Measurements from ENCODE around the gene FBXO34.

The FBXO34 gene

GRCh38 chr14:55243813-55244212 lies 27.4 kb upstream of the FBXO34 start:
- H3K27ac ChIP-seq = no peak overlapping the region
- no peak overlapping the region for H3K4me3 ChIP-seq (ENCODE audit: low read depth, low read length)
- no peaks in the 10 kb centered on the region for H3K36me3 ChIP-seq (replicated peaks)
- H3K27me3 ChIP-seq (replicated peaks) = no peaks in the 10 kb centered on the region
- TF ChIP-seq, protein P1, sequence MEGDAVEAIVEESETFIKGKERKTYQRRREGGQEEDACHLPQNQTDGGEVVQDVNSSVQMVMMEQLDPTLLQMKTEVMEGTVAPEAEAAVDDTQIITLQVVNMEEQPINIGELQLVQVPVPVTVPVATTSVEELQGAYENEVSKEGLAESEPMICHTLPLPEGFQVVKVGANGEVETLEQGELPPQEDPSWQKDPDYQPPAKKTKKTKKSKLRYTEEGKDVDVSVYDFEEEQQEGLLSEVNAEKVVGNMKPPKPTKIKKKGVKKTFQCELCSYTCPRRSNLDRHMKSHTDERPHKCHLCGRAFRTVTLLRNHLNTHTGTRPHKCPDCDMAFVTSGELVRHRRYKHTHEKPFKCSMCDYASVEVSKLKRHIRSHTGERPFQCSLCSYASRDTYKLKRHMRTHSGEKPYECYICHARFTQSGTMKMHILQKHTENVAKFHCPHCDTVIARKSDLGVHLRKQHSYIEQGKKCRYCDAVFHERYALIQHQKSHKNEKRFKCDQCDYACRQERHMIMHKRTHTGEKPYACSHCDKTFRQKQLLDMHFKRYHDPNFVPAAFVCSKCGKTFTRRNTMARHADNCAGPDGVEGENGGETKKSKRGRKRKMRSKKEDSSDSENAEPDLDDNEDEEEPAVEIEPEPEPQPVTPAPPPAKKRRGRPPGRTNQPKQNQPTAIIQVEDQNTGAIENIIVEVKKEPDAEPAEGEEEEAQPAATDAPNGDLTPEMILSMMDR (IDR thresholded peaks at IDR 0.05; ENCODE audit: low read depth, low read length, missing control alignments) = no peak
- DNase-seq = no peak
- in situ Hi-C loops (cut with HindIII; ENCODE audit: low pct_ligation_motif_present, low sequenced_read_pairs) = no loop called here

GRCh38 chr14:55245657-55246268 lies 25.5 kb upstream of the FBXO34 start:
- TF ChIP-seq, protein P1 (IDR thresholded peaks at IDR 0.05; ENCODE audit: low read depth, low read length, missing control alignments) = peak; percentile 72
- Histone ChIP-seq H3K27ac (no peak overlapping the region), H3K36me3 (replicated peaks) (no peaks in the 10 kb centered on the region), H3K27me3 (replicated peaks) (no peaks in the 10 kb centered on the region), H3K4me3 (ENCODE audit: low read depth, low read length) (no peak overlapping the region)
- in situ Hi-C loops (cut with HindIII; ENCODE audit: low pct_ligation_motif_present, low sequenced_read_pairs) = no loop called here
- peak; percentile 32 for DNase-seq

DNA sequence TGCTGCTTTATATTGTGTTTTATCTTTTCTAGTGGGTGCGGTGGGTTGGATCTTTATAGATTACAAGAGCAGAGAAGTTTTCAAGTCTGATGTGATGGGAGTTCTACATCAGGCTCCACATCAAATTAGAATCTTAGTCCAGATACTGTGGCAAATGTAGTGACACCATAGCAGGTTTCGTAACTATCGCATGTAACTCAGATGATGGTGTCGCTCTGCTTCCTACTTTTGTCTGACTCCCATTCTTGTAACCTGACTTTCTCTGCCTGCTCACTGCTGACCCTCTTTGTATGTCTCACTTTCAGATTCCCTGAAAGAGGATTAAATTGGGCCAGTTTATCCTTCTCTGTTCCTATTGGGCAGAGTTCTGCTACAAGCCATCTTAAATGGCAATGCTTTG lies 22.8 kb upstream of the FBXO34 start:
- no peak overlapping the region for H3K4me3 ChIP-seq (ENCODE audit: low read depth, low read length)
- TF ChIP-seq, protein P1 (IDR thresholded peaks at IDR 0.05; ENCODE audit: low read depth, low read length, missing control alignments) = no peak
- in situ Hi-C loops (cut with HindIII; ENCODE audit: low pct_ligation_motif_present, low sequenced_read_pairs) = no loop called here
- H3K27ac ChIP-seq = no peak overlapping the region
- DNase-seq = no peak
- no peaks in the 10 kb centered on the region for H3K27me3 ChIP-seq (replicated peaks)
- no peaks in the 10 kb centered on the region for H3K36me3 ChIP-seq (replicated peaks)

DNA sequence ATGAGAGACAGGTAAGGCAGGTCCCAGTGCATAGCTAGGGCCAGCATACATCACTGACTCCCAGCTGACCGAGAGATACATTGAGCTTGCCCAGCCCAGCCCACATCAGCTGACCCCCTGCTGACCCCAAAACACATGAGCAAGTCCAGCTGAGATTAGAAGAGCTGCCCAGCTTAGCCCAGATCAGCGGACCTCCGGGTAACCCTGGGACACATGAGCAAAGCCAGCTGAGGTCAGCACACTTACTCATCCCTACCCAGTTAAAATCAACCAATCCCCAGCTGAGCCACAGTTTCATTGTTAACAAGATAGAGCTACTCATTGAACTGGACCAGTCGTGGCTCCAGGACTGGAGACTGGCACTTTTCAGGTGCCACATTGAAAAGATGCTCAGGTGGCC lies 21.8 kb upstream of the FBXO34 start:
- no peaks in the 10 kb centered on the region for H3K36me3 ChIP-seq (replicated peaks)
- peak; percentile 54 for DNase-seq
- H3K4me3 ChIP-seq (ENCODE audit: low read depth, low read length) = no peak overlapping the region

GRCh38 chr14:55253276-55253675 lies 17.9 kb upstream of the FBXO34 start:
- no peaks in the 10 kb centered on the region for H3K36me3 ChIP-seq (replicated peaks)
- peaks cover 3% of the 10 kb centered on the region for H3K27me3 ChIP-seq (replicated peaks)
- in situ Hi-C loops (cut with HindIII; ENCODE audit: low pct_ligation_motif_present, low sequenced_read_pairs) = no loop called here
- H3K27ac ChIP-seq = no peak overlapping the region
- H3K4me3 ChIP-seq (ENCODE audit: low read depth, low read length) = no peak overlapping the region
- TF ChIP-seq, protein P1 (IDR thresholded peaks at IDR 0.05; ENCODE audit: low read depth, low read length, missing control alignments) = no peak
- DNase-seq = no peak

More for the DNA sequence above, 21.8 kb upstream of the FBXO34 start:
- Histone ChIP-seq H3K27me3 (replicated peaks) (no peaks in the 10 kb centered on the region), H3K27ac (no peak overlapping the region)
- in situ Hi-C loops (cut with HindIII; ENCODE audit: low pct_ligation_motif_present, low sequenced_read_pairs) = no loop called here
- TF ChIP-seq, protein P1 (IDR thresholded peaks at IDR 0.05; ENCODE audit: low read depth, low read length, missing control alignments) = no peak

GRCh38 chr14:55254581-55254980 lies 16.6 kb upstream of the FBXO34 start:
- Histone ChIP-seq H3K36me3 (replicated peaks) (no peaks in the 10 kb centered on the region), H3K27me3 (replicated peaks) (peaks cover 3% of the 10 kb centered on the region), H3K4me3 (ENCODE audit: low read depth, low read length) (no peak overlapping the region), H3K27ac (no peak overlapping the region)
- in situ Hi-C loops (cut with HindIII; ENCODE audit: low pct_ligation_motif_present, low sequenced_read_pairs) = no loop called here
- TF ChIP-seq, protein P1 (IDR thresholded peaks at IDR 0.05; ENCODE audit: low read depth, low read length, missing control alignments) = no peak
- DNase-seq = no peak

Data from brain microvascular endothelial cell (primary cell).